ENCODE data around the gene CDCP2.

The CDCP2 gene

GRCh38 chr1:54163051-54163450, 10.3 kb upstream of the CDCP2 start:
- Mint-ChIP-seq H3K9me3 (no peaks in the 10 kb centered on the region), H3K4me1 (no peaks in the 10 kb centered on the region), H3K4me3 (no peak overlapping the region), H3K27ac (ENCODE audit: low read depth) (no peak overlapping the region), H3K36me3 (ENCODE audit: insufficient read depth) (no peaks in the 10 kb centered on the region), H3K27me3 (peaks cover 10% of the 10 kb centered on the region)
- ATAC-seq (replicated peaks; ENCODE audit: extremely low read depth, poor library complexity, severe bottlenecking) = no peak
- no peak for DNase-seq (ENCODE audit: low spot score in 2 of 2)

GRCh38 chr1:54161495-54162168, 8.8 kb upstream of the CDCP2 start:
- DNase-seq (ENCODE audit: low spot score in 2 of 2) (no peak), ATAC-seq (replicated peaks; ENCODE audit: extremely low read depth, poor library complexity, severe bottlenecking) (no peak)
- Mint-ChIP-seq H3K4me1 (no peaks in the 10 kb centered on the region), H3K27me3 (peaks cover 16% of the 10 kb centered on the region), H3K36me3 (ENCODE audit: insufficient read depth) (no peaks in the 10 kb centered on the region), H3K4me3 (no peak overlapping the region), H3K9me3 (no peaks in the 10 kb centered on the region), H3K27ac (ENCODE audit: low read depth) (no peak overlapping the region)

- Mint-ChIP-seq H3K9me3 (no peaks in the 10 kb centered on the region), H3K4me1 (no peaks in the 10 kb centered on the region), H3K36me3 (ENCODE audit: insufficient read depth) (no peaks in the 10 kb centered on the region), H3K27ac (ENCODE audit: low read depth) (no peak overlapping the region), H3K4me3 (no peak overlapping the region), H3K27me3 (peaks cover 16% of the 10 kb centered on the region)
- no peak for DNase-seq (ENCODE audit: low spot score in 2 of 2)
- ATAC-seq (replicated peaks; ENCODE audit: extremely low read depth, poor library complexity, severe bottlenecking) = no peak
Observed at GRCh38 chr1:54160351-54160750, 7.6 kb upstream of the CDCP2 start.

- no peaks in the 10 kb centered on the region for H3K36me3 Mint-ChIP-seq (ENCODE audit: insufficient read depth)
- no peaks in the 10 kb centered on the region for H3K9me3 Mint-ChIP-seq
- ATAC-seq (replicated peaks; ENCODE audit: extremely low read depth, poor library complexity, severe bottlenecking) = no peak
- DNase-seq (ENCODE audit: low spot score in 2 of 2) = no peak
- H3K4me3 Mint-ChIP-seq = no peak overlapping the region
- H3K4me1 Mint-ChIP-seq = no peaks in the 10 kb centered on the region
- H3K27ac Mint-ChIP-seq (ENCODE audit: low read depth) = no peak overlapping the region
- peaks cover 16% of the 10 kb centered on the region for H3K27me3 Mint-ChIP-seq
Observed at GRCh38 chr1:54159733-54160316, 7.0 kb upstream of the CDCP2 start.

- no peaks in the 10 kb centered on the region for H3K4me1 Mint-ChIP-seq
- H3K27me3 Mint-ChIP-seq = peaks cover 16% of the 10 kb centered on the region
- DNase-seq (ENCODE audit: low spot score in 2 of 2) (no peak), ATAC-seq (replicated peaks; ENCODE audit: extremely low read depth, poor library complexity, severe bottlenecking) (no peak)
- no peaks in the 10 kb centered on the region for H3K9me3 Mint-ChIP-seq
- no peaks in the 10 kb centered on the region for H3K36me3 Mint-ChIP-seq (ENCODE audit: insufficient read depth)
- no peak overlapping the region for H3K4me3 Mint-ChIP-seq
- no peak overlapping the region for H3K27ac Mint-ChIP-seq (ENCODE audit: low read depth)
Observed at GRCh38 chr1:54158071-54158470, 5.3 kb upstream of the CDCP2 start.

GRCh38 chr1:54157401-54157800, 4.6 kb upstream of the CDCP2 start:
- no peak for ATAC-seq (replicated peaks; ENCODE audit: extremely low read depth, poor library complexity, severe bottlenecking)
- Mint-ChIP-seq H3K36me3 (ENCODE audit: insufficient read depth) (no peaks in the 10 kb centered on the region), H3K9me3 (no peaks in the 10 kb centered on the region)

GRCh38 chr1:54156986-54157385, 4.2 kb upstream of the CDCP2 start:
- no peak for DNase-seq (ENCODE audit: low spot score in 2 of 2)
- Mint-ChIP-seq H3K36me3 (ENCODE audit: insufficient read depth) (no peaks in the 10 kb centered on the region), H3K27me3 (peaks cover 14% of the 10 kb centered on the region), H3K4me1 (no peaks in the 10 kb centered on the region), H3K27ac (ENCODE audit: low read depth) (no peak overlapping the region), H3K4me3 (no peak overlapping the region), H3K9me3 (no peaks in the 10 kb centered on the region)
- ATAC-seq (replicated peaks; ENCODE audit: extremely low read depth, poor library complexity, severe bottlenecking) = no peak

More at GRCh38 chr1:54157401-54157800, 4.6 kb upstream of the CDCP2 start:
- no peak overlapping the region for H3K4me3 Mint-ChIP-seq
- DNase-seq (ENCODE audit: low spot score in 2 of 2) = no peak
- no peak overlapping the region for H3K27ac Mint-ChIP-seq (ENCODE audit: low read depth)
- no peaks in the 10 kb centered on the region for H3K4me1 Mint-ChIP-seq
- peaks cover 16% of the 10 kb centered on the region for H3K27me3 Mint-ChIP-seq

GRCh38 chr1:54156201-54156600, 3.4 kb upstream of the CDCP2 start:
- Mint-ChIP-seq H3K27me3 (peaks cover 7% of the 10 kb centered on the region), H3K36me3 (ENCODE audit: insufficient read depth) (no peaks in the 10 kb centered on the region), H3K4me3 (no peak overlapping the region), H3K9me3 (no peaks in the 10 kb centered on the region), H3K4me1 (no peaks in the 10 kb centered on the region), H3K27ac (ENCODE audit: low read depth) (no peak overlapping the region)
- ATAC-seq (replicated peaks; ENCODE audit: extremely low read depth, poor library complexity, severe bottlenecking) = no peak
- DNase-seq (ENCODE audit: low spot score in 2 of 2) = no peak

- H3K4me1 Mint-ChIP-seq = no peaks in the 10 kb centered on the region
- no peak overlapping the region for H3K4me3 Mint-ChIP-seq
- H3K36me3 Mint-ChIP-seq (ENCODE audit: insufficient read depth) = no peaks in the 10 kb centered on the region
- ATAC-seq (replicated peaks; ENCODE audit: extremely low read depth, poor library complexity, severe bottlenecking) (no peak), DNase-seq (ENCODE audit: low spot score in 2 of 2) (no peak)
- peaks cover 6% of the 10 kb centered on the region for H3K27me3 Mint-ChIP-seq
- H3K27ac Mint-ChIP-seq (ENCODE audit: low read depth) = no peak overlapping the region
- H3K9me3 Mint-ChIP-seq = no peaks in the 10 kb centered on the region
Observed at GRCh38 chr1:54153535-54154439, 987 bp upstream of the CDCP2 start.

GRCh38 chr1:54151013-54151412, 1.8 kb downstream of the CDCP2 start:
- no peaks in the 10 kb centered on the region for H3K27me3 Mint-ChIP-seq
- H3K4me1 Mint-ChIP-seq = no peaks in the 10 kb centered on the region
- H3K9me3 Mint-ChIP-seq = no peaks in the 10 kb centered on the region
- H3K4me3 Mint-ChIP-seq = no peak overlapping the region
- no peak for DNase-seq (ENCODE audit: low spot score in 2 of 2)
- ATAC-seq (replicated peaks; ENCODE audit: extremely low read depth, poor library complexity, severe bottlenecking) = no peak
- no peak overlapping the region for H3K27ac Mint-ChIP-seq (ENCODE audit: low read depth)
- no peaks in the 10 kb centered on the region for H3K36me3 Mint-ChIP-seq (ENCODE audit: insufficient read depth)

- no peaks in the 10 kb centered on the region for H3K4me1 Mint-ChIP-seq
- H3K27me3 Mint-ChIP-seq = no peaks in the 10 kb centered on the region
- ATAC-seq (replicated peaks; ENCODE audit: extremely low read depth, poor library complexity, severe bottlenecking) = no peak
- no peak overlapping the region for H3K27ac Mint-ChIP-seq (ENCODE audit: low read depth)
- DNase-seq (ENCODE audit: low spot score in 2 of 2) = no peak
- H3K4me3 Mint-ChIP-seq = no peak overlapping the region
- no peaks in the 10 kb centered on the region for H3K9me3 Mint-ChIP-seq
- no peaks in the 10 kb centered on the region for H3K36me3 Mint-ChIP-seq (ENCODE audit: insufficient read depth)
Observed at GRCh38 chr1:54149734-54150133, 3.1 kb downstream of the CDCP2 start.

GRCh38 chr1:54144366-54144765, 8.4 kb downstream of the CDCP2 start:
- Mint-ChIP-seq H3K27me3 (no peaks in the 10 kb centered on the region), H3K27ac (ENCODE audit: low read depth) (no peak overlapping the region), H3K36me3 (ENCODE audit: insufficient read depth) (peaks cover 1% of the 10 kb centered on the region), H3K4me1 (no peaks in the 10 kb centered on the region), H3K9me3 (no peaks in the 10 kb centered on the region), H3K4me3 (no peak overlapping the region)
- ATAC-seq (replicated peaks; ENCODE audit: extremely low read depth, poor library complexity, severe bottlenecking) (no peak), DNase-seq (ENCODE audit: low spot score in 2 of 2) (no peak)

All from central memory CD8-positive, alpha-beta T cell (primary cell).